SK-N-SH treated with all-trans-retinoic acid at 6 μM for 48 hours (cell line): ENCODE data around the gene GNMT.
"Not testable (repeated sequence)": the region's sequence is repeated elsewhere in the genome, so short reads cannot be mapped to it uniquely, and the experiment has no call there.

Experiments
- ATAC-seq: fragments of 200-7000 bp; cut with Tn5 transposase; 3 replicates; pipeline ENCODE4 v1.9.1; 2020; ENCODE audit warnings: mild to moderate bottlenecking, moderate library complexity
- ARNTL ChIP-seq: fragments of 450-650 bp; formaldehyde crosslinking; IDR thresholded peaks from 2 replicates; pipeline ENCODE4 v1.5.0; 2020; ENCODE audit warnings: low read depth, mild to moderate bottlenecking, moderate library complexity, borderline replicate concordance
- BACH2 ChIP-seq: fragments of 250-450 bp; sonication (Bioruptor Pico); IDR thresholded peaks from 2 replicates; pipeline ENCODE4 v1.9.0; 2021; ENCODE audit warnings: mild to moderate bottlenecking, borderline replicate concordance
- CSDC2 ChIP-seq: fragments of 250-450 bp; sonication (Bioruptor Pico); IDR thresholded peaks from 2 replicates; pipeline ENCODE4 v1.5.0; 2020; ENCODE audit warnings: mild to moderate bottlenecking, moderate library complexity
- ESRRG ChIP-seq: fragments of 250-450 bp; sonication (Bioruptor Pico); IDR thresholded peaks from 2 replicates; pipeline ENCODE4 v1.6.1; 2021; ENCODE audit warnings: mild to moderate bottlenecking
- GLIS3 ChIP-seq: fragments of 250-450 bp; sonication (Bioruptor Pico); IDR thresholded peaks from 2 replicates; pipeline ENCODE4 v1.5.0; 2020; ENCODE audit warnings: mild to moderate bottlenecking, moderate library complexity
- ISL1 ChIP-seq: fragments of 250-450 bp; sonication (Bioruptor Pico); IDR thresholded peaks from 2 replicates; pipeline ENCODE4 v2.1.2; 2022; ENCODE audit warnings: mild to moderate bottlenecking, moderate library complexity
- PATZ1 ChIP-seq: fragments of 250-450 bp; sonication (Bioruptor Pico); IDR thresholded peaks from 2 replicates; pipeline ENCODE4 v1.8.0; 2020; ENCODE audit warnings: mild to moderate bottlenecking, moderate library complexity, borderline replicate concordance
- RARB ChIP-seq: fragments of 250-450 bp; sonication (Bioruptor Pico); IDR thresholded peaks from 2 replicates; pipeline ENCODE4 v1.8.0; 2021; ENCODE audit warnings: mild to moderate bottlenecking, moderate library complexity
- TCF4 ChIP-seq: fragments of 250-450 bp; sonication (Bioruptor Pico); IDR thresholded peaks from 2 replicates; pipeline ENCODE4 v1.8.0; 2021; ENCODE audit warnings: mild to moderate bottlenecking, moderate library complexity, borderline replicate concordance
- TOX ChIP-seq: fragments of 250-450 bp; sonication (Bioruptor Pico); IDR thresholded peaks from 2 replicates; pipeline ENCODE4 v1.8.0; 2021; ENCODE audit warnings: mild to moderate bottlenecking, moderate library complexity, borderline replicate concordance
- TSHZ2 ChIP-seq: fragments of 250-450 bp; sonication (Bioruptor Pico); IDR thresholded peaks from 2 replicates; pipeline ENCODE4 v1.5.0; 2020; ENCODE audit warnings: mild to moderate bottlenecking, moderate library complexity
- ZFP3 ChIP-seq: fragments of 250-450 bp; sonication (Bioruptor Pico); IDR thresholded peaks from 2 replicates; pipeline ENCODE4 v1.5.0; 2020; ENCODE audit warnings: mild to moderate bottlenecking, moderate library complexity
- ZNF565 ChIP-seq: fragments of 450-650 bp; formaldehyde crosslinking; conservative IDR thresholded peaks from 2 replicates; pipeline ENCODE4 v1.5.0; 2020; ENCODE audit warnings: low read depth, mild to moderate bottlenecking, moderate library complexity
- TF ChIP-seq, protein P1 (sequence below): fragments of 250-450 bp; sonication (Bioruptor Pico); IDR thresholded peaks from 2 replicates; pipeline ENCODE4 v1.8.0; 2021; ENCODE audit warnings: low read depth, mild to moderate bottlenecking, moderate library complexity, borderline replicate concordance

The GNMT gene

DNA sequence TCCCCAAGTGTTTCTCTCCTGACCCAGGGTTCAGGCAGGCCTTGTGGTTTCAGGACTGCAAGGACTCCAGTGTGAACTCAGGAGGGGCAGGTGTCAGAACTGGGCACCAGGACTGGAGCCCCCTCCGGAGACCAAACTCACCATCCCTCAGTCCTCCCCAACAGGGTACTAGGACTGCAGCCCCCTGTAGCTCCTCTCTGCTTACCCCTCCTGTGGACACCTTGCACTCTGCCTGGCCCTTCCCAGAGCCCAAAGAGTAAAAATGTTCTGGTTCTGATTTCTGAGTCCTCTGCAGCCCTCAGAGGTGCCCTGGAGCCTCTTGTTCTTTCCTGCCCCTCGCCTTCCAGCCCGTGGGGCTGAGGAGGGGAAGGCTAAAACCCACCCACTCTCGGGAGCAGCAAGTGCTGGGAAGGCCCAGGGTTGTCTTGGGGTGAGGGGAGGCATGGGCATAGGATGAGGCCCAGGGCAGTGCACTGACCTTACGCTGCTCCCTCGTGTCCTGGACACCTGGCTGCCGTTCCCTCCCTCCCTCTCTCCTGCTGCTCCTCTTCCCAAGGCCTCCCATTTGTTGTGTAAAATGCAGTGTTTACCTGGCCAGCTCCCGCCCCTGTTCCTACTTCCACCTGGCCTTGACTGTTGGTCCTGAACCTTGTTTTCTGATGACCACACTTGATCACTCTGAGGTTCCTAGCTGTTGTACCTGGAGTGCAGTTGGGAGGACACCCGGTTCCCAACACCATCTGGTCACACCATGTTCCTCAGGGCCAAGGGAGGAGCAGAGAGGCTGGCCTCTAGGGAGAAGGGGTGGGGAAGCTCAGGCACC lies 21.4 kb upstream of the GNMT start (continued):
- TF ChIP-seq PATZ1 (CRISPR knock-in tag) (no peak), TCF4 (CRISPR knock-in tag) (no peak), TSHZ2 (CRISPR knock-in tag) (no peak), CSDC2 (CRISPR knock-in tag) (no peak), TOX (CRISPR knock-in tag) (no peak)
- TF ChIP-seq, all 23 proteins: peak for 0

GRCh38 chr6:42939810-42940167 lies 20.8 kb upstream of the GNMT start:
- no peak for ATAC-seq
- TF ChIP-seq RARB (CRISPR knock-in tag): no peak
- TF ChIP-seq GLIS3 (CRISPR knock-in tag): no peak
- no peak for TF ChIP-seq TOX (CRISPR knock-in tag)
- TF ChIP-seq, all 23 proteins: peak for 0

GRCh38 chr6:42940493-42941045 lies 20.0 kb upstream of the GNMT start:
- TF ChIP-seq BACH2 (CRISPR knock-in tag) (no peak), PATZ1 (CRISPR knock-in tag) (no peak), ISL1 (CRISPR knock-in tag) (no peak), ZNF565 (CRISPR knock-in tag) (no peak), ARNTL (CRISPR knock-in tag) (no peak)
- TF ChIP-seq, protein P1, sequence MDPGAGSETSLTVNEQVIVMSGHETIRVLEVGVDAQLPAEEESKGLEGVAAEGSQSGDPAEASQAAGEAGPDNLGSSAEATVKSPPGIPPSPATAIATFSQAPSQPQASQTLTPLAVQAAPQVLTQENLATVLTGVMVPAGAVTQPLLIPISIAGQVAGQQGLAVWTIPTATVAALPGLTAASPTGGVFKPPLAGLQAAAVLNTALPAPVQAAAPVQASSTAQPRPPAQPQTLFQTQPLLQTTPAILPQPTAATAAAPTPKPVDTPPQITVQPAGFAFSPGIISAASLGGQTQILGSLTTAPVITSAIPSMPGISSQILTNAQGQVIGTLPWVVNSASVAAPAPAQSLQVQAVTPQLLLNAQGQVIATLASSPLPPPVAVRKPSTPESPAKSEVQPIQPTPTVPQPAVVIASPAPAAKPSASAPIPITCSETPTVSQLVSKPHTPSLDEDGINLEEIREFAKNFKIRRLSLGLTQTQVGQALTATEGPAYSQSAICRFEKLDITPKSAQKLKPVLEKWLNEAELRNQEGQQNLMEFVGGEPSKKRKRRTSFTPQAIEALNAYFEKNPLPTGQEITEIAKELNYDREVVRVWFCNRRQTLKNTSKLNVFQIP (CRISPR knock-in tag): no peak
- TF ChIP-seq, all 23 proteins: peak for 0
- ATAC-seq: no peak

DNA sequence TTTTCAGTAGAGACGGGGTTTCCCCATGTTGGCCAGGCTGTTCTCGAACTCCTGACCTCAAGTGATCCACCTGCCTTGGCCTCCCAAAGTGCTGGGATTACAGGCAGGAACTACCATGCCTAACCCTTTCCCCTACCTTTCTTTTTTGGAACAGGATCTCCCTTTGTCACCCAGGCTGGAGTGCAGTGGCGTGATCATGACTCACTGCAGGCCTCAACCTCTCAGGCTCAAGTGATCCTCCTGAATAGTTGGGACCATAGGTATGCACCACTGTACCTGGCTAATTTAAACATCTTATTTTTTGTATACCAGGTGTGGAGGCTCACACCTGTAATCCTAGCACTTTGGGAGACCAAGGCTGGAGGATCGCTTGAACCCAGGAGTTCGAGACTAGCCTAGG lies 19.2 kb upstream of the GNMT start:
- not testable (repeated sequence) for ATAC-seq

GRCh38 chr6:42942444-42942843 lies 18.1 kb upstream of the GNMT start:
- ATAC-seq: no peak
- TF ChIP-seq, protein P1 (CRISPR knock-in tag): no peak
- TF ChIP-seq ZFP3 (CRISPR knock-in tag): no peak
- TF ChIP-seq PATZ1 (CRISPR knock-in tag): no peak
- no peak for TF ChIP-seq ISL1 (CRISPR knock-in tag)
- no peak for TF ChIP-seq ESRRG
- TF ChIP-seq BACH2 (CRISPR knock-in tag): no peak
- no peak for TF ChIP-seq TCF4 (CRISPR knock-in tag)
